OCI-LY1 (cell line): Measurements from ENCODE around the gene CALHM5.
A peak's percentile ranks its signal among the peaks of the same experiment; 100 is the strongest.

Experiments used
- H2AFZ ChIP-seq: fragments of 200-600 bp; sonication (generic), shearing (Covaris generic); 2 replicates; pipeline ENCODE4 v1.6.0; 2014; ENCODE audit warnings: antibody characterized with exemption, mild to moderate bottlenecking, low read length
- H3F3A ChIP-seq: fragments of 200-600 bp; sonication (generic), shearing (Covaris generic); 2 replicates; pipeline ENCODE4 v1.6.0; 2014; ENCODE audit warnings: mild to moderate bottlenecking, antibody characterized with exemption, low read length, moderate library complexity; ENCODE audit not compliant: insufficient read depth
- H3K27ac ChIP-seq: fragments of 200-600 bp; sonication (generic); 2 replicates; pipeline ENCODE4 v1.5.1; 2014; ENCODE audit warnings: low read length, mixed run types, mild to moderate bottlenecking, low read depth; ENCODE audit not compliant: poor library complexity, severe bottlenecking
- H3K27me3 ChIP-seq: fragments of 200-600 bp; sonication (generic); 2 replicates; pipeline ENCODE4 v1.6.0; 2014; ENCODE audit warnings: antibody characterized with exemption, mild to moderate bottlenecking, low read length, moderate library complexity; ENCODE audit not compliant: insufficient read depth
- H3K36me3 ChIP-seq: fragments of 200-600 bp; sonication (generic); 2 replicates; pipeline ENCODE4 v1.6.1; 2014; ENCODE audit warnings: mild to moderate bottlenecking, antibody characterized with exemption, low read length, moderate library complexity, mixed read lengths; ENCODE audit not compliant: insufficient read depth
- H3K4me1 ChIP-seq: fragments of 200-600 bp; sonication (generic); 2 replicates; pipeline ENCODE4 v1.5.1; 2014; ENCODE audit warnings: mild to moderate bottlenecking, low read length, moderate library complexity; ENCODE audit not compliant: insufficient read depth, severe bottlenecking
- H3K4me2 ChIP-seq: fragments of 200-600 bp; sonication (generic), shearing (Covaris generic); 2 replicates; pipeline ENCODE4 v1.6.1; 2014; ENCODE audit warnings: low read length
- H3K4me3 ChIP-seq: fragments of 200-600 bp; sonication (generic); 2 replicates; pipeline ENCODE4 v1.5.1; 2014; ENCODE audit warnings: low read length, low read depth, mild to moderate bottlenecking, mixed read lengths; ENCODE audit not compliant: poor library complexity, severe bottlenecking
- H3K79me2 ChIP-seq: fragments of 200-600 bp; shearing (Covaris generic); 2 replicates; pipeline ENCODE4 v1.6.1; 2016; ENCODE audit warnings: mixed run types, low read length, mixed read lengths; ENCODE audit not compliant: insufficient read depth
- H3K9ac ChIP-seq: fragments of 200-600 bp; sonication (generic), shearing (Covaris generic); 2 replicates; pipeline ENCODE4 v1.6.1; 2014; ENCODE audit warnings: mild to moderate bottlenecking, low read length, mixed read lengths
- H3K9me2 ChIP-seq: fragments of 200-600 bp; sonication (generic), shearing (Covaris generic); 2 replicates; pipeline ENCODE4 v1.6.1; 2014; ENCODE audit warnings: low read depth, mild to moderate bottlenecking, low read length, mixed read lengths
- H3K9me3 ChIP-seq: fragments of 200-600 bp; shearing (Covaris generic); 2 replicates; pipeline ENCODE4 v1.6.1; 2014; ENCODE audit warnings: low read length, mixed read lengths
- H4K20me1 ChIP-seq: fragments of 200-600 bp; sonication (generic), shearing (Covaris generic); 2 replicates; pipeline ENCODE4 v1.6.0; 2016; ENCODE audit warnings: mild to moderate bottlenecking, low read length; ENCODE audit not compliant: insufficient read depth
- EZH2 ChIP-seq: fragments of 200-600 bp; sonication (generic), shearing (Covaris generic); IDR thresholded peaks from 2 replicates; pipeline ENCODE4 v1.8.0; 2017; ENCODE audit warnings: borderline replicate concordance, mixed run types, mild to moderate bottlenecking, antibody characterized with exemption, low read length, moderate library complexity, mixed read lengths
- TF ChIP-seq, protein P1 (sequence below): fragments of 200-600 bp; sonication (generic), shearing (Covaris generic); IDR thresholded peaks from 2 replicates; pipeline ENCODE4 v1.5.1; 2017; ENCODE audit warnings: mild to moderate bottlenecking, antibody characterized with exemption, low read length, moderate library complexity, mixed read lengths

Gene CALHM5

DNA sequence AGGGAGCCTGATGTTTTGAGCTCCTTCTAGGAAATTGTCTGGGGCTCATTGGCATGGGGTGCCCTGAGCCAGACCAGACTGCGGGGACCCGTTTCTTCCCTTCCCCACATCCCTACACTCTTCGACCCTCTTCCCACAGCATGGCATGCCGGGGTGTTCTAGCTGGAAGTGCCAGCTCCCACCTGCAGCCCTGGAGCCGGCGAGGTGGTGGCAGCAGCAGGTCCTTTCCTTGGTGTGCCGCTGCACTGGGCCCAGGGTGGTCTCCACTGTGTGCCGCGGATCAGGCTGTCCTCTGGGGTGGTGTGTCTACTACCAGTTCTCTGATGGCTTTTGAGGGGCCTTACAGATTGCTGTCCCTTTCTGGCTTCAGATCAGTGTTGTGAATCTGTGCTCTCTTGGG is 52.4 kb downstream of the CALHM5 start:
- no peaks in the 10 kb centered on the region for H3K36me3 ChIP-seq
- no peak overlapping the region for H3K27ac ChIP-seq
- no peaks in the 10 kb centered on the region for H3F3A ChIP-seq
- H4K20me1 ChIP-seq, result no peaks in the 10 kb centered on the region
- no peak overlapping the region for H3K4me2 ChIP-seq
- no peaks in the 10 kb centered on the region for H3K4me1 ChIP-seq
- H3K9me3 ChIP-seq, result no peaks in the 10 kb centered on the region
- H3K27me3 ChIP-seq, result no peaks in the 10 kb centered on the region
- H3K9ac ChIP-seq, result no peak overlapping the region
- H3K9me2 ChIP-seq, result no peaks in the 10 kb centered on the region
- H3K79me2 ChIP-seq, result no peaks in the 10 kb centered on the region
- no peak overlapping the region for H3K4me3 ChIP-seq
- no peak overlapping the region for H2AFZ ChIP-seq
- TF ChIP-seq, protein P1, sequence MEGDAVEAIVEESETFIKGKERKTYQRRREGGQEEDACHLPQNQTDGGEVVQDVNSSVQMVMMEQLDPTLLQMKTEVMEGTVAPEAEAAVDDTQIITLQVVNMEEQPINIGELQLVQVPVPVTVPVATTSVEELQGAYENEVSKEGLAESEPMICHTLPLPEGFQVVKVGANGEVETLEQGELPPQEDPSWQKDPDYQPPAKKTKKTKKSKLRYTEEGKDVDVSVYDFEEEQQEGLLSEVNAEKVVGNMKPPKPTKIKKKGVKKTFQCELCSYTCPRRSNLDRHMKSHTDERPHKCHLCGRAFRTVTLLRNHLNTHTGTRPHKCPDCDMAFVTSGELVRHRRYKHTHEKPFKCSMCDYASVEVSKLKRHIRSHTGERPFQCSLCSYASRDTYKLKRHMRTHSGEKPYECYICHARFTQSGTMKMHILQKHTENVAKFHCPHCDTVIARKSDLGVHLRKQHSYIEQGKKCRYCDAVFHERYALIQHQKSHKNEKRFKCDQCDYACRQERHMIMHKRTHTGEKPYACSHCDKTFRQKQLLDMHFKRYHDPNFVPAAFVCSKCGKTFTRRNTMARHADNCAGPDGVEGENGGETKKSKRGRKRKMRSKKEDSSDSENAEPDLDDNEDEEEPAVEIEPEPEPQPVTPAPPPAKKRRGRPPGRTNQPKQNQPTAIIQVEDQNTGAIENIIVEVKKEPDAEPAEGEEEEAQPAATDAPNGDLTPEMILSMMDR, result no peak
- TF ChIP-seq EZH2, result no peak

- H3K9ac ChIP-seq, result no peak overlapping the region
- TF ChIP-seq EZH2, result no peak
- TF ChIP-seq, protein P1, result no peak
- no peak overlapping the region for H3K4me3 ChIP-seq
- H3K27me3 ChIP-seq, result no peaks in the 10 kb centered on the region
- H3K27ac ChIP-seq, result no peak overlapping the region
- no peak overlapping the region for H3K4me2 ChIP-seq
- no peaks in the 10 kb centered on the region for H3K9me3 ChIP-seq
- no peak overlapping the region for H2AFZ ChIP-seq
- H3K36me3 ChIP-seq, result no peaks in the 10 kb centered on the region
- peaks cover 4% of the 10 kb centered on the region for H3K4me1 ChIP-seq
- H3K79me2 ChIP-seq, result no peaks in the 10 kb centered on the region
- H3K9me2 ChIP-seq, result no peaks in the 10 kb centered on the region
- no peaks in the 10 kb centered on the region for H4K20me1 ChIP-seq
- no peaks in the 10 kb centered on the region for H3F3A ChIP-seq
Measured at GRCh38 chr6:116564311-116564710, 52.9 kb downstream of the CALHM5 start.

DNA sequence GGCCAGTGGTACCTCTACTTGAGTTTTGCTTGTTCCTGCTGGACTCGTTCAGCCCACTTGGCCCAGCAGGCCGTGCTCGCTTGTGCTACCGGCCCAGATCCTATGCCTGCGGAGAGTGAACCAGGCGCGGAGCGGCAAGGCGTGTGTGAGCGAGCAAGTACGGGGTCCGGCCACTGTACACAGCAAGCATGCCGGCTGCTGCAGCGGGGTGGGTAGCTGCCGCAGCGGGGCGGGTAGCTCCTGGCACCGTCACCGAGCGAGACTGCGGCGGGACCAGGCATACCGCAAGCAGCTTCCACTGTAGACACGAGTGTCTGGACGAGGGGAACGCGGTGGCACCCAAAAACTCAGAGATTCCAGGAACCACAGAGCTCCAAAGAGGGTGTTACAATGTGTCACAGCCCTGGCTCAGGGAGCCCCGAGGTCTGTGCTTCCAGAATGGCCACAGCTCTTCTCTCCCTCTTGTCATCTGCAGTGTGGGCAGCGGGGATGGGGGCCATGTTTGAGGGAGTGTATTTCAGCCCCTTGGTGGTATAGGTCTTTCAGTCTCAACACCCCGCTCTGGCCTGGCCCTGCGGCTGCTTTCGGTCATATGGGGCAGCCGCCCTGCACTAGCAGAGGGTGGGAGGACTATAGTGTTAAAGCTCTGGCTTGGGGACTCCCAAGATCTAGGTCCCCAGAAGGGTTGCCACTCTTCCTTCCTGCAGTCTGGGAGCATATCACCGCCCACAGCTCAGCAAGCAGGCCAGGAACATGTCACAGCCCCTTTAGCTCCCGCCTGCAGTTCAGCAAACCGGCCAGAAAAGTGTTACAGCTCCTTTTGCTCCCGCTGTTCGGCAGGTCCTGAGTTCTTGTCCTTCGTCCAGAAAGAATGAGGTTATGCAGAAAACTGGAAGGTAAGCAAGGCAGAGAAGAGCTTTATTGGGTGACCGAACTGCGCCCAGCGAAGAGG is 53.8 kb downstream of the CALHM5 start:
- Histone ChIP-seq H3K9me3 (no peaks in the 10 kb centered on the region), H3K4me2 (peak overlapping the region; percentile 20; the same call in 1 of the 2 replicates), H3K9ac (no peak overlapping the region; the same call in 1 of the 2 replicates), H3K36me3 (no peaks in the 10 kb centered on the region), H3K4me3 (peak overlapping the region; percentile 5), H2AFZ (no peak overlapping the region), H3K79me2 (no peaks in the 10 kb centered on the region), H3F3A (no peaks in the 10 kb centered on the region), H3K9me2 (no peaks in the 10 kb centered on the region), H3K27me3 (no peaks in the 10 kb centered on the region), H3K27ac (no peak overlapping the region), H4K20me1 (no peaks in the 10 kb centered on the region), H3K4me1 (peaks cover 13% of the 10 kb centered on the region)
- TF ChIP-seq, protein P1, result no peak
- no peak for TF ChIP-seq EZH2
